ENCODE results near the gene KISS1R.
"Not testable (repeated sequence)": the region's sequence is repeated elsewhere in the genome, so short reads cannot be mapped to it uniquely, and the experiment has no call there.

Gene KISS1R

DNA sequence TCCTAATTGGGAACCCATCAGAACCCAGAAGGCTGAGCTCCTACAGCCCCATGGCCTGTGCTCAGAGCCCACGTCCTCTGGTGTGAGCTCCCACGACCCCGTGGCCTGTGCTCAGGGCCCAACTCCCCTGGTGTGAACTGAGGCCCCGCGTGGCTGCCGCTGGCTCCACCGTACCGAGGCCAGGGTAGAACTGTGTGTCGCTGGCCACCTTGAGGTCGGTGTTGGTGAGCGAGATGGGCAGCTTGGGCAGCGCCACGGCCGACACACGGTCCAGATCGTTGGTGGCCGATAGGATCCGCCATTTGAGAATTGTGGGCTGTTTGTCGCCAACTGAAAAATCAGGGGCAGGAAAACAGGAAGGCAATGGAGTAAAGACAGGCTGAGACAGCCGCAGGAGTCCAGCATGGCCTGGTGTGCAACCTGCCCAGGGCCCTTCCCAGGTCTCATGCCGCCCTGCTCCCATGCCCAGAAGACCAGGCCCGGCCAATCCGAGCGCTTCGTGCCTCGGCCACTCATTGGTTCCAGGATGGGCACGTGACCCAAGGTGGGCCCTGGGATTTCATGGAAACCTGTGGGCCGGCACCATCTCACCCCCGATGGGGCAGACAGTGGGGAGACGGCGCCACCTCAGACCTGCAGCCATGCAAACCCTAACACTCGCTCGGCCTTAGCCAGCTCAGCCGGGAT lies 35.6 kb upstream of the KISS1R start:
- in situ Hi-C loops (cut with MboI; ENCODE audit: low sequenced_read_pairs): no loop called here

DNA sequence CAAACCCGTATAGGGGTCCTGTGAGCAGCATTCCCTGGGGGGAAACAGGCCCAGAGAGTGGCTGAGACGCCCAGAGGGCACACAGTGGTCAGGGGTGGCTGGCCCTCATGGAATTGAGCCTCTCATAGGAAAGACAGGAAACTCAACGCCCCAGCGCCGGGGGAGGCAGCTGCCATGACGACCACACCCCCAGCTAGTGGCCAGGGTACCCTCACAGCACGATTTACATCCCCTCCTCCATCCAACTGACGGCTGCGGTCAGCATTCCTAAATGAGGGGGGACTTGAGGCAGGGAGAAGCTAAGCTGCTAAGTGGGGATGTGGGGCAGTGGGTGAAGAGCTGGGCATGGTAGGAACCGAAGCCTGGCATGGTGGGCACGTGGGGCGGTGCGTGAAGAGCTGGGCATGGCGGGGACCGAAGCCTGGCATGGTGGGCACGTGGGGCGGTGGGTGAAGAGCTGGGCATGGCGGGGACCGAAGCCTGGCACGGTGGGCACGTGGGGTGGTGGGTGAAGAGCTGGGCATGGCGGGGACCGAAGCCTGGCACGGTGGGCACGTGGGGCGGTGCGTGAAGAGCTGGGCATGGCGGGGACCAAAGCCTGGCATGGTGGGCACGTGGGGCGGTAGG lies 34.1 kb upstream of the KISS1R start:
- in situ Hi-C loops (cut with MboI; ENCODE audit: low sequenced_read_pairs): no loop called here

DNA sequence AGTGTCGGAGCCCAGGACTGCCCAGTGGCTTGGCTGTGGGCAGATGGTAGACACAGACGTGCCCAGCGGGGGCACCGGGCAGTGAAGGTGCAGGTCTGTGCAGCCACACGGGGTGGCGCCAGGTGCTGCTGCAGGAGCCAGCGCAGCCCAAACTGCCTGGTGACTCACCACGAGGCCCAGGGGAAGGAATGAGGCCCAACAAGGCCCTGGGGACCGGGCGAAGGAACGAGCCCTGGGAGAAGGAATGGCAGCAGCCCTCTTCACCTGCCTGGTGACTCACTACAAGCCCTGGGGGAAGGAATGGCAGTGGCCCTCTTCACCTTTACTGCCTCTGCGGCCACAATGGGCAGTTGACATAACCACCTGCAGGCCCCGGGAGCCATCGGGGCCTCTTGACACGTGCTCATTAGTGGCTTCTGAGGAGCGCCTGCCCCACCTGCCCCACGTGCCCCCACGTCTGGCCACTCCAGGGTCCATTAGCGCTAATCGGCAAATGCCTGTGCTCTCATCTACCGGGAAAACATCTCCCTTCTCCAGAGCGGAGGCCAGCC lies 33.4 kb upstream of the KISS1R start:
- in situ Hi-C loops (cut with MboI; ENCODE audit: low sequenced_read_pairs): no loop called here

DNA sequence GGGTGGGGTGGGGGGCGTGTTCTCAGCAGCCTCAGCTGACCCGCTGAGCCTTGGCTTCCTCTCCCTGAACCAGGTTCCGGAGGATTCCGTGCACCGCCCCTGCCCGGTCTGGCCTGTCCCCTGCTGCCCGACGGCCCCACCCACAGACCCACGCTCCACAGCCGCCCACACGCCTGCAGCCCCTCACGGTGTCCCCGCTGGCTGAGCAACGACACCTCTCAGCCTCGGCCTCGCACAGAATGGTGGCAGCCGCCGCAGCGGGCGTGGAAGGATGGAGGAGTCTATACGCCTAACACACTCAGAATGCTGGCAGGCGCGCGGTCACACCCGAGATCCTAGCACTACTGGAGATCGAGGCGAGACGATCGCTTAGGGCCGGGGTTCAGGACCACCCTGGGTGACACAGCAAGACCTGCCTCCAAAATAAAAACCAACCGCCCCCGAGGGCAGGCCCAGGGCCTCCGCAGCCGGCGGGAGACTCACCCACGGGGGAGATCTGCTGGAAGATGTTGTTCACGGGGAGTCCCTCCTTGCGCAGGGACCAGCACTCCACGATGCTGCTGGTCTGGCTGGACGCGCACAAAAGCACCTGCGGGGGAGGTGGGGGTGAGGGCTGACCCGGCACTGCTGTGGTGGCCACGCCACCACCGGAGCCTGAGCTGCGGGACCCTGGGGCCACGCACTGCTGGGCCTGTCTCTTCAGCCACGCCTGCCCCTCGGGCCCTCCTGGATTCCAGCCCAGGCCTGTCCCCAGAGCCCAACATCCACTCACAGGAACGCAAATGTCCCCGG lies 32.5 kb upstream of the KISS1R start:
- in situ Hi-C loops (cut with MboI; ENCODE audit: low sequenced_read_pairs): no loop called here

DNA sequence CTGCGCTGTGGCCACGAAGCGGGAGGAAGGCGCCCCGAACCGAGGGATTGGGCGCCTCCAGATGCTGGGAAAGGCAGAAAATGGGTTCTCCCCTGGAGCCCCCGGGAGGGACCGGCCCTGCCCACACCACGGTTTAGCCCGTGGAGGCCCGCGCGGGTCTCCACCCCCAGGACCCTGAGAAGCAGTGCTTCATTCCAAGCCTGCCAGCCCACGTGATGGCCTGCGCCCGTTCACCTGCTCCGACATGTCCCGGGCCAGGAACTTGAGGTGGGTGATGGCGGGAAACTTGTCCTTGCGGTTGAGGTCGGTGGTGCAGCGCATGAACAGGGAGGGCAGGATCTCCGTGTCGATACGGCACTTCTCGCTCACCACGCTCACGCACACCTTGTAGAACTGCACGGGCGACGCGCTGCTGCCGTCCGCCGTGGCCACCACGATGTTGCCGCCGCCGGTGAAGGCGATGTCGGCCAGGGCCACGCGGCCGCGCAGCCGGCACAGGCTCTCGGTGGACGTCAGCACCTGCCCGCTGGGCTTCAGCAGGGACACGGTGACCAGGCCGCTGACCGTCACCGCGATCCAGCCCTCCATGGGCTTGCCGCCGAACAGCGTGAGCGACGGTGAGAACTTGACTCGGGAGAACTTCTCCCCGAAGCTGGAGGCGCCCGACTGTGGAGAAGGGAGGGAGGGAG lies 31.5 kb upstream of the KISS1R start:
- in situ Hi-C loops (cut with MboI; ENCODE audit: low sequenced_read_pairs): no loop called here

- in situ Hi-C loops (cut with MboI; ENCODE audit: low sequenced_read_pairs): no loop called here
Observed at GRCh38 chr19:887072-887471, 30.1 kb upstream of the KISS1R start.

GRCh38 chr19:887599-887998 lies 29.5 kb upstream of the KISS1R start:
- in situ Hi-C loops (cut with MboI; ENCODE audit: low sequenced_read_pairs): no loop called here

DNA sequence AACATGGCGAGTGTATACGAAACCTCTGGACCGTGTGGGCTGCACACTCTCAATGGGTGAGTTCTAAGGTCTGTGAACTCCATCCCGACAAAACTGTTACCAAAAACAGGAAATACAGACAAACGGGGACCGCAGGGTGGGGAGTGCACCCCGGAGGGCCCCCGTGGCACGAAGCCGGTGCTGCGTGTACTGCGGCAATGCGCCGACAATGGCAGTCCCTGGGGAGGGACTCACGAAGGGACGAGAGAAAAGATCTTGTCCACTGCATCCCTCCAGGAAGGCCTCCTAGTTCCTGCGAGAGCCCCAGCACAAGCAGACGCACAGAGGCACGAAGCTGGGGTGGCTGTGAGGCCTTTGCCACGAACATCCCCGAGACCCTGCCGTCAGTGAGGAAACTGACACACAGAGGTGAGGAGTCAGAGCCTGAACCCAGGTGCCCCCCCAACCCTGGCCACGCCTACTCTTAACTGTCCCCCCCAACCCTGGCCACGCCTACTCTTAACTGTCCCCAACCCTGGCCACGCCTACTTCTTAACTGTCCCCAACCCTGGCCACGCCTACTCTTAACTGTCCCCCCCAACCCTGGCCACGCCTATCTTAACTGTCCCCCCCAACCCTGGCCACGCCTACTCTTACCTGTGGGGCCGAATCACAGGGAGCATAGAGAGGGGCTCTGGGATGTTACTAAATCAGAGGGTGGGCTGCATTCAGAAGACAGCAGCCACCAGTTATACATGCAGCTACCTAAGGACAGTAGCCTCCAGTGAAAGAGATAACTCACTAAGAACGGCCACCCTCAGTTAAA lies 28.4 kb upstream of the KISS1R start:
- in situ Hi-C loops (cut with MboI; ENCODE audit: low sequenced_read_pairs): no loop called here

- in situ Hi-C loops (cut with MboI; ENCODE audit: low sequenced_read_pairs): no loop called here
Observed at GRCh38 chr19:889662-890295, 27.4 kb upstream of the KISS1R start.

- in situ Hi-C loops (cut with MboI; ENCODE audit: low sequenced_read_pairs): no loop called here
Observed at GRCh38 chr19:890831-891230, 26.3 kb upstream of the KISS1R start.

DNA sequence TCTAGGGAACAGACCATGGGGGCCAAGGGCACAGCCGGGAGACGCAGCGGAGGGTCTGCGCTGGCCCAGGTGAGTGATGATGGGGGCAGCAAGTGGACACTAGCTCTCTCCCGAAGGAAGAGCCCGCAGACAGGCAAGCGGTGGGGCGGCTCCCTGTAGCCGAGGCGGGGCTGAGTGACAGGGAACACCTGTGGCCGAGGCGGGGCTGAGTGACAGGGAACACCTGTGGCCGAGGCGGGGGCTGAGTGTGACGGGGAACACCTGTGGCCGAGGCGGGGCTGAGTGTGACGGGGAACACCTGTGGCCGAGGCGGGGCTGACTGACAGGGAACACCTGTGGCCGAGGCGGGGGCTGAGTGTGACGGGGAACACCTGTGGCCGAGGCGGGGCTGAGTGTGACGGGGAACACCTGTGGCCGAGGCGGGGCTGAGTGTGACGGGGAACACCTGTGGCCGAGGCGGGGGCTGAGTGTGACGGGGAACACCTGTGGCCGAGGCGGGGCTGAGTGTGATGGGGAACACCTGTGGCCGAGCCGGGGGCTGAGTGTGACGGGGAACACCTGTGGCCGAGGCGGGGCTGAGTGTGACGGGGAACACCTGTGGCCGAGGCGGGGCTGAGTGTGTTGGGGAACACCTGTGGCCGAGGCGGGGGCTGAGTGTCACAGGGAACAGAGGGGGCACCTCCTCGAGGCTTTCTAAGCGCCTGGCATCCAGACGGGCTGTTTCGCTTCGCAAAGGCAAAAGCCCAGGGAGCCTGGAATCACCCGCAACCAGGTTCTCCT lies 25.5 kb upstream of the KISS1R start:
- in situ Hi-C loops (cut with MboI; ENCODE audit: low sequenced_read_pairs): not testable (repeated sequence)

GRCh38 chr19:892243-892893 lies 24.8 kb upstream of the KISS1R start:
- in situ Hi-C loops (cut with MboI; ENCODE audit: low sequenced_read_pairs): no loop called here

- in situ Hi-C loops (cut with MboI; ENCODE audit: low sequenced_read_pairs): no loop called here
Observed at GRCh38 chr19:892894-893689, 24.0 kb upstream of the KISS1R start, which contains the start of the genes MED16 and RNU6-9. MED16 (minus strand) TSS chr19:893187; CDS start chr19:891131, 2,056 bp downstream. RNU6-9 (plus strand) TSS chr19:893484.

DNA sequence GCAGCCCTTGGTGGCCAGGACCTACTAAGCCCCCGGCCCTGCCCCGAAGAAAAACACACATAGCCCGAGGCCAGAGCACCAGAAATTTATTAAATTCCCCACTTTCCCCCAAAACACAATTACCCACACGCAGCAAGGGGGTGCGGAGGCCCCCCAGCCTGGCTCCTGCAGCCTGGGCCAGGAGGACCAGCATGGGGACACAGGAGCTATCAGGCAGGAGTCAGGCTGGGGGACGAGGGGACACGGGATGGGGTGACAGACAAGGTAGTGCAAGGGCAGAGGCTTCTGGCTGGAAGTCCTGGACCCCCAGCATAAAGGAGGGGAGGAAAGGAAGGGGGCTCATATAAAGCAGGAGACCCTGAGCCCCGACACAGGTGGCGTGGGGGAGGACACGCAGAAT lies 20.7 kb upstream of the KISS1R start:
- in situ Hi-C loops (cut with MboI; ENCODE audit: low sequenced_read_pairs): no loop called here

- in situ Hi-C loops (cut with MboI; ENCODE audit: low sequenced_read_pairs): no loop called here
Observed at GRCh38 chr19:896999-897398, 20.1 kb upstream of the KISS1R start.

- in situ Hi-C loops (cut with MboI; ENCODE audit: low sequenced_read_pairs): no loop called here
Observed at GRCh38 chr19:897442-898039, 19.6 kb upstream of the KISS1R start.

GRCh38 chr19:898663-899062 lies 18.5 kb upstream of the KISS1R start:
- in situ Hi-C loops (cut with MboI; ENCODE audit: low sequenced_read_pairs): no loop called here

Data from HL-60/S4 (cell line).